Erythroblast (primary cell): ENCODE results near the gene KRTAP12-4.
"Not testable (repeated sequence)": the region's sequence is repeated elsewhere in the genome, so short reads cannot be mapped to it uniquely, and the experiment has no call there.

ENCODE experiments used
- GATA1 ChIP-seq: IDR thresholded peaks from 2 replicates; pipeline ENCODE4 v1.6.1; 2011; ENCODE audit warnings: low read depth, mild to moderate bottlenecking, control low read depth, low read length, moderate library complexity
- POLR2A ChIP-seq: IDR thresholded peaks from 2 replicates; pipeline ENCODE4 v1.6.1; 2011; ENCODE audit warnings: mild to moderate bottlenecking, low read length

GRCh38 chr21:44661567-44661966 lies 7.1 kb upstream of the KRTAP12-4 start:
- TF ChIP-seq POLR2A, GATA1: not testable (repeated sequence)
